Measurements from ENCODE around the gene ILF3.

DNA sequence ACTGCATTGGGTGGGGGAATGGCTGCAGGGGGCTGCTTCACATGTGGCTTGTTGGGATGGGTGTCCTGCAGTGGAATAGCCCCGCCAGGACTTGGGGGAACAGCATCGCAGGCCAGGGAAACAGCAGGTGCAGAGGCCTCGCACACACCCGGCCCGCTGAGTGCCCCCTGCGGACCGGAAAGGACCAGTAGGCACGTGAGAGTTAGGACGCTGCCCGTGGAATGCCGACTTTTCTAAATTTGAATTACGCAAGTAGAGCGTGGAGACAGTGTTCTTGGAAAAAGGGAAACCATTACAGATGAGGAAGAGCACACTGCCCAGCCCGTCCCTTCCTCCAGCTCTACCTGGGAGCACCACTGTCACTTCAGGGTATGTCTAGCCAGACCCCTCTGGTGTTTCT lies 75.3 kb downstream of the ILF3 start:
- no peak for TF ChIP-seq EZH2 (IDR thresholded peaks at IDR 0.05; ENCODE audit: low read length)
- TF ChIP-seq, protein P1, sequence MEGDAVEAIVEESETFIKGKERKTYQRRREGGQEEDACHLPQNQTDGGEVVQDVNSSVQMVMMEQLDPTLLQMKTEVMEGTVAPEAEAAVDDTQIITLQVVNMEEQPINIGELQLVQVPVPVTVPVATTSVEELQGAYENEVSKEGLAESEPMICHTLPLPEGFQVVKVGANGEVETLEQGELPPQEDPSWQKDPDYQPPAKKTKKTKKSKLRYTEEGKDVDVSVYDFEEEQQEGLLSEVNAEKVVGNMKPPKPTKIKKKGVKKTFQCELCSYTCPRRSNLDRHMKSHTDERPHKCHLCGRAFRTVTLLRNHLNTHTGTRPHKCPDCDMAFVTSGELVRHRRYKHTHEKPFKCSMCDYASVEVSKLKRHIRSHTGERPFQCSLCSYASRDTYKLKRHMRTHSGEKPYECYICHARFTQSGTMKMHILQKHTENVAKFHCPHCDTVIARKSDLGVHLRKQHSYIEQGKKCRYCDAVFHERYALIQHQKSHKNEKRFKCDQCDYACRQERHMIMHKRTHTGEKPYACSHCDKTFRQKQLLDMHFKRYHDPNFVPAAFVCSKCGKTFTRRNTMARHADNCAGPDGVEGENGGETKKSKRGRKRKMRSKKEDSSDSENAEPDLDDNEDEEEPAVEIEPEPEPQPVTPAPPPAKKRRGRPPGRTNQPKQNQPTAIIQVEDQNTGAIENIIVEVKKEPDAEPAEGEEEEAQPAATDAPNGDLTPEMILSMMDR (optimal IDR thresholded peaks at IDR 0.05 in 1 of 3, IDR thresholded peaks at IDR 0.05 in 1 of 3, conservative IDR thresholded peaks at IDR 0.05 in 1 of 3; ENCODE audit: extremely low read depth in 1 of 3, insufficient read depth in 2 of 3, low read length in 3 of 3) = no peak
